NCI-H146 (cell line): ENCODE data around the gene TRIP13.
"Not testable (repeated sequence)": the region's sequence is repeated elsewhere in the genome, so short reads cannot be mapped to it uniquely, and the experiment has no call there.

Experiments used
- DNase-seq: peaks from one replicate; lab custom pipeline; 2025; lab: John Stamatoyannopoulos, UW

The TRIP13 gene

DNA sequence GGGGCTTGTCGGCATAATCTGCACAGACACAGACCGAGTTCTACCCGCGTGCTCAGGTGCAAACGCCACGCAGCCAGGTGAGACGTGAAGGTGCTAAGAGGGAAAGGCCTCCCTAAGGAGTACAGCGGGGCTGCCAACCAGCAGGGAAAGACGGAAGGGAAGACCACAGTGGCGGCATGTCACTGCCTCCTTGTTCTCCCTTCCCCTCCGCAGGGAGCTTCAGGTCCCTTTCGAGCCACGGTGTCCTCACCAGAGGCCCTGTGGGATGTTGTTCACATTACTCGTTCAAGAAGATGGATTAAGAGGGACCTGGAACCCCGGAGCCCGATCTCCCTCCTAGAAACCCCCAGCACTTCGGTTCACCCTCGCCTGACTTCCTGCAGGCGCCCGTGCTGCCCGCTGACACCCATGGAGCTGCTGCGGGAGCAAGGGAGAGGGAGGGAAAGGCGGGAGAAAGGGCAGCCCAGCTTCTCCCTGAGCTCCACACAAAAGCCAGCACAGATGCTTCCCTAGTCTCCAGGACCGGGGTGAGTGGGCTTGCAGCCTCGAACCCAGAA, 769 bp upstream of the TRIP13 start:
- peak; percentile 56 for DNase-seq

DNA sequence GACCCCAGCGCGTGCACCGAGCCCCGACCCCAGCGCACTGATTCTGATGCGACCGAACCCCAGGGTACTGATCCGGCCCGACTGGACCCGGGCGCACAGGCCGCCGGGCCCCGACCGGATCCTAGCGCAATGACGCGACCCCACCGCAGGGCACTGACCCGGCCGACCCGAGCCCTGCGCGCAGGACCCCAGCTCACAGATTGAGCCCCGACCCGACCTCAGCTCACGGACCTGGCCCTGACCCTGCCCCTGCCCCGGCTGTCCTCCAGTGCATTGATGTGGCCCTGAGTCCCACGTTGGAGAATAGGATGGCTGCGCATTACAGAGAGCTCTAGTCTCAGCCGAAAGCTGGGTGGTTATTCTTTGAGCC, 438 bp downstream of the TRIP13 start:
- no peak for DNase-seq

DNA sequence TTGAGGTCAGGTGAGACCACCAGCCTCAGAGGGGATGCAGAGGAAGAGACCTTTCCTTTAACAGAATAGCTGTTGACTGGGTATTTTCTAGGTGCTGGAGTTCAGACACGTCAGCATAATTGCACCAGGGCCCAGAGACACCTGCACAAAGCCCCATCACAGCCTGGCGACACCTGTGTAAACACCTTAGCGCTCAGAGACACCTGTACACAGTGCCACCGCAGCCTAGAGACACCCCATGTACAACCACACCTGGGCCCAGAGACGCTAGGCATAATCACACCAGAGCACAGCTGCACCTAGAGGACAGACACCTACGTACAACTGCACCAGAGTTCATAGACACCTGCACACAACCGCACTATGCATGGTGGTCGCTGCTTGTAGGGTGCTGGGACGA, 1.0 kb downstream of the TRIP13 start:
- peak; percentile 71 for DNase-seq

DNA sequence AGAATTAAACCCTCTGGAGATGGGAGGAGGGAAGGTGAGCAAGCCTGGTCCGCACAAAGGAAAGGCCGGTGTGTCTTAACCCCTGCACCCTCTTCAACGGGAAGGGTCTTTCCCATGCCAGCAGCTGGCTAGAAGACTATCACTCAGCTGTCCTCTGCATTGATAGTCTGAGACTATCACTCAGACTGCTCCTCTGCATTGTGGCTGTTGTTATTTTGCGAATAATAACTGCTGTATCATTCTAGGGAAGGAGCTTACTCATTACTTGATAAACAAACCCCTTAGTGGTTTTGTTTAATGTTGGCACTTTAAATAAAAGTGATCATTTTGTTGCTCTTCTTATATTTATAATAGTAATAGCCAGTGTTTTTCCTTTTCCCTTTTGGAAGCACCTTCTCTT, 8.1 kb downstream of the TRIP13 start:
- no peak for DNase-seq

DNA sequence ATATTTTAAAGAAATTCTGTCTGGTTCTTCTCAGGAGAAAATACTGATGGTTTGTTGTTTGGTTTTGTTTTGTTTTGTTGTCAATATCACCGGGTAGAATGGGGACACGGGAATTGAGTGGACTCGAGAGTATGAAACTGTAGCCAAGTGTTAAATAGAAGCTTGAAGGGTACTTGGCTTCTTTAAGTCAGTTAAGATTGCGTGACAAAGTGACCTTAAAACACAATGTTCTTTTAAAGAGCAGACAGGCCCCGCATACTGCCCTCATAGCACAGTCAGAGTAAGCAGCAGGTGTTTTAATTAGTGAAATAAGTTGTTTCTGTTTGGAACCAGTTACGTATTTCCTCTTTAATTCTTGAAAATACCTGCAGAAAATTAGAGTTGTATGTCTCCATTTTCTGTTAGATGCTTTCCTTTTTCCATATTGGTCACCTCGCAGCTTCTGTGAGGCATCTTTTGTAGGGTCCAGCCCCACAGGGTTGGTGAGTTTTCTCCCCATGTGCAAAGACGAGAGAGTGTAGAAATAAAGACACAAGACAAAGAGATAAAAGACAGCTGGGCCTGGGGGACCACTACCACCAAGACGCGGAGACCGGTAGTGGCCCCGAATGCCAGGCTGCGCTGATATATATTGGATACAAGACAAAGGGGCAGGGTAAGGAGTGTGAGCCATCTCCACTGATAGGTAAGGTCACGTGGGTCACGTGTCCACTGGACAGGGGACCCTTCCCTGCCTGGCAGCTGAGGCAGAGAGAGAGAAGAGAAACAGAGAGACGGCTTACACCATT, 9.6 kb downstream of the TRIP13 start:
- DNase-seq: no peak

DNA sequence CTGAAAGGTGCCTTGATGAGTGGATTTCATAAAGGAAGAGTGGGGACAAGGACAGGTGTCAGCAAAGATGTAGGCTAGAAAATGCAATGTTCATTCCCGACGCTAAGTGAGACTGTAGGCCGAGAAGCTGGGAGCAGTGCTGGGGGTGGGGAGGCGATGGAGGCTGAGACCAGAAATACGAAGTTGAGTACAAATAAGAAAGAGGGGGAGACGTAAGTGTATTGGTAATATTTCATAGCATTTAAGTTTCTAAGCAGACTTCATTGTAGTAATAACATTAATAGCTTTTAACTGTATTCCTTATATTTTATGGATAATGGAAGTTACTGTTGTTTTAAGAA, 11.0 kb downstream of the TRIP13 start:
- no peak for DNase-seq

DNA sequence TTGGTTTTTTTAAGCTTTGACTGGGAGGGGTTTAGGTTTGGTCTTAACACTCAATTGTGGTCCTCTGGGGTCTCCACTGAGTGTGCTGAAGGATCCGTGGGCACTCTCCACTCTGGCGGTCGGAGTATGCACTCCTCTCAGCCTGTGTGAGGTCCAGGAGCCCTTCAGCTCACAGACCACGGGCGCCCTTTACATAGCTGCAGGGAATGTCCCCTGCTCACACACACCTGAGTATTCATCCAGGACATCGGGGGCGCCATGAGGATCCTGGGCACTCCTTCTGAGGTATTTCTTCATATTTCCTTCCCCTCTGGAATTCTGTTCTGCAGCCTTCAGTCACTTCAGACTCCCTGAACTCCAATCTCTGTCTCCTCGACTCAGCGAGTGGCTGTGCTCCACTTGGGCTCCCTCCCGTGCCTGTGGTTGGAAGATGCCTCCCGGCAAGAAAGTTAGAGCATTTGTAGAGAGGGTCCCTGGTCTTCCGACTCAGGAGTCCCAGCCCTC, 12.5 kb downstream of the TRIP13 start:
- no peak for DNase-seq

DNA sequence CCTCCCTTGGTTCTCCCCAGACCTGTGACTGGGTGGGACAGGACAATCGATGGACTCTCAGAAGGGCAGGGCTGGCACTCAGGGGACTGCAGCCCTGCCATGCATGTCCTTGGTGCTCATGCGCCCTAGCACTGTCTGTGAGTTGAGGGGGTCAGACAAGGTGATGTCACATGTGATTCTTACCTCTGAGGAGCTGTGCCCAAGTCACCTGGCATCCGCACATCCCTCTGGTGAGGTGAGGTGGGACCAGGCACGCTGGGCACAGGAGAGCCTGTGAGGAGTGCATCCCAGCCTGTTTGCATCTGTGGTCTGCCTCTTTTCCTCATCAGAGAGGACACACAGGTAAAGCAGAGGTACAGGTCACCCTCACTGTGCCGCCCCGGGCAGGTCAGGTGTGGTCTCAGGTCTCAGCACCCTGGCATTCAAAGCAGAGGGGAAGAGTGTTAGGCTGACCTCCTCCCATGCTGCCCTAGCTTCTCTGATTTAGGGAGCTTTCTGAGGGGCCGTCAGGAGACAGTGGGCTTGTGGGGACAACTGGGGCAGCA, 14.8 kb downstream of the TRIP13 start:
- DNase-seq: no peak

DNA sequence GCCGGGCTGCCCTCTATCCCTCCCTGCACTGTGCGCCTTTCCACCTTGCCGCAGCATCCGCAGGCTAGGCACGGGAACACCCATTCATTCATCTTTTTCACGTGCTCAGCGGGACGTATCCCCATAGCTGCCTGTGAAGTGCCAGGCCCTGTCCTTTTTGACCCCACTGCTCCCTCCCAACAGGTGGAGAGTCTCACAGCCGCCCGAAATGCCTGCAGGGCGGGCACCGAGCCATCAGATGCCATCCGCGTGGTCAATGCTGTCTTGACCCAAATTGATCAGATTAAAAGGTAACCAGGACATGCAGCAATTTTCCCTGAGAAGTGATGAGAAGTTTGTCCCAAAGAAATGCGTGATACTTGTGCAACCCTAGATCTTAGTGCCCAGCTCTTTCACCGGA, 15.5 kb downstream of the TRIP13 start:
- DNase-seq: no peak

DNA sequence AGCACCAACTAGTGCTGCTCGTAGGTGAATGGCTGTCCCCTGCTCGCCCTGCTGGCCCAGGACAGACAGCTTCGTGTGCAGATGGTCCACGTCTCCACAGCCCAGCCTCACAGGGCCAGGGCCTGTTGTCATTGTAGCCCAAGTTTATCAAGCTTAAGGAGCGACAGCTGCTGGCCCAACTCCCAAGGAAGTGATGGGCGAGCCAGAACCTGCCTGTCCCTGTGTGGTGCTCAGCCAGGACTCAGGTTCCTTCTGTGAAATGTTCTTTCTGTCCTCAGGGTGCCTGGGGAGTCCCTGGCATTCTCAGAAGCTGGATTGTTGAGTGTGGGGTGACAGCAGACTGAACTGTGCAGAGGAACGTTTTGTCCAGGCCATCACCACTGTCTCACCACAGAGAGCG, 16.4 kb downstream of the TRIP13 start:
- DNase-seq: no peak

DNA sequence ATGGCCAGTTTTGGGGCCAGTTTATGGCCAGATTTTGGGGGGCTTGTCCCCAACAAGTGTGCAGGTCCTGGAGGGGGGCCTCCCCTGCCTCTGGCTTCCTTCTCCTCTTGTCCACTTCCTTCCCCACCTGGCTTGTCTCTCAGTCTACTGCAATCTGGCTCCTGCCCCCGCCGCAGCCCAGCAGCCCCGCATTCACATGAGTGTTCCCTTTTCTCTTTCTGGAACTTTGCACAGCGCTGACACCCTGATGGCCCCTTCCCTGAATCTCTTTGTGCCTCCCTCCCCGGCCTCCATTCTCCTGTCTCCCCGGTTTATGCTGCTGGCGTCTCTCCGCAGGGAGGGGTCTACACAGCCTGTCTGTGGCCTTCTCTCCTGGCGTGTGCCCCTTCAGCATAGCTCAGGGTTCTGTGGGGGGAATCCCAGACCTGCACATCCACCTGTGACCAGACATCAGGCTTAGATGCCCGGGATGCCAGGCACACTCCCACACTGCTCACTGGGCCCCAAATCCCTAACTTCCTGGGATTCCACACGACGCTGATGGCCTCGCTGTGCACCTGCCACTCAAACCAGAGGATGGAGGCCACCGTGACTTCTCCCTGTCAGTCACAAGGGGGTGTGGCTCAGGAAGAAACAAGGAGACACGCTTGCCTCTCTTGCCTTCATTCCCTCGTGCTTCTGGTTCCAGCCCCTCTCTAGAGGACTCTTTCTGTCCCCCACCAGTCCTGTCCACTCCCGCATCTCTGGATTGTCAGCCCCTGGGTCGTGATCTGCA, 17.5 kb downstream of the TRIP13 start:
- DNase-seq: no peak

DNA sequence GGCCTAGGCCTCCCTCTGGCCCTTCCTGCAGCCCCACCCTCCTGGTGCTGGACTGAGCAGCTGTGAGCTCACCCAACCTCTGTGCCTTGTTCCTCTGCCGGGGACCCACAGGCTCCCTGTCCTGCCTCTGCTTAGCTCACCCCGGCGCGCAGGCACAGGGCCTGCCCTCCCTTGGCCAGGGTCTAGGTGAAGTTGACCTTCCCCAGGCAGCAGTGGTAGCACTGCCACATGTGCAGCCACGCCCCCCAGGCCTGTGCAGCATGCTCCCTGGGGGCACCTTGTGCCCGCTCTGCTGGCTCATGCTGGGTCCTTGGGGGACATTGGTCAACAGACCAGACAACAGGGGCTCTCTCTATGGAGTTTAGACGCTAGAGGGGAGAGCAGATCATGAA, 18.1 kb downstream of the TRIP13 start:
- no peak for DNase-seq

DNA sequence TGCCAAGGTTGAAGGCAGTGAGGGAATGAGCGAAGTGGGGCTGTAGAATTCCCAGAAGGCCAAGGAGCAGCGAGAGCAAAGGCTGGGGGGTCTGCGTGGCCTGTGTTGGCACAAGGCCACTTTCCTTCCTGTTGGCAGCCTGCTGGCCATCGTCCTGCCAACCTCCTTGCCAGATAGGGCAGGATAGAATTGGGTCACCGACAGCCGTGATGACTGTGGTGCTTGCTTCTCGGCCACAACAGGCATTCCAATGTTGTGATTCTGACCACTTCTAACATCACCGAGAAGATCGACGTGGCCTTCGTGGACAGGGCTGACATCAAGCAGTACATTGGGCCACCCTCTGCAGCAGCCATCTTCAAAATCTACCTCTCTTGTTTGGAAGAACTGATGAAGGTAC, 18.9 kb downstream of the TRIP13 start:
- no peak for DNase-seq

DNA sequence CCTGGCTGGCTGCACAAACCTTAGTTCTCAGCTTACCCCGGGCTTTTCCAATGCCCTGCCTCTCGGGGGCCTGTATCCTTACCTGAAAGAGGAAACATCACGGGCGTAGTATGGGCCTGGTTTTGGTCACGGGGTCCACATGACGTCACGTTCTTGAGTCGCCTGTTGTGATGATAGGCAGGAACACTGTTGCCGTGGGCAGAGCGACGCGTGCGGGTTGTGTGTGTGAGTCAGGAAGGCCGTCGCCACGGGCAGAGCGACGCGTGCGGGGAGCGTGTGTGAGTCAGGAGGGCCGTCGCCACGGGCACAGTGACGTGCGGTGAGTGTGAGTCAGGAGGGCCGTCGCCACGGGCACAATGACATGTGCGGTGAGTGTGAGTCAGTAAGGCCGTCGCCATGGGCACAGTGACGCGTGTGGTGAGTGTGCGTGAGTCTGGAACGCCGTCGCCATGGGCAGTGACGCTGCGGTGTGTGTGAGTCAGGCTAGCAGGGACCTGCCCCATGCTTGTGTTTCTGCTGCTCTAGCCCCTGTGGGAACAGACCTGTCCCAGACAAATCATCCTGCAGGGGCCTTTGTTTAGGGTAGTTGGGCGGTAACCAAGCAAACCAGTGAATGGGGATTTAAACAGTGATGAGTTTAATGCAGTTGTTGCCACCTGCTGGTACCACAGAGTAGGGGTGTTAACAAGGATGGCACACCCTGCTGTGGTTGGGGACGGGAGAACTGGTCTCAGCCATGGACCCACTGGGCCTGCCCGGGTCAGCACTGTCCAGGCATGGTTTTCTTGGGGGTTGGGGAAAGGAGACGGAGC, 19.8 kb downstream of the TRIP13 start:
- DNase-seq: no peak

DNA sequence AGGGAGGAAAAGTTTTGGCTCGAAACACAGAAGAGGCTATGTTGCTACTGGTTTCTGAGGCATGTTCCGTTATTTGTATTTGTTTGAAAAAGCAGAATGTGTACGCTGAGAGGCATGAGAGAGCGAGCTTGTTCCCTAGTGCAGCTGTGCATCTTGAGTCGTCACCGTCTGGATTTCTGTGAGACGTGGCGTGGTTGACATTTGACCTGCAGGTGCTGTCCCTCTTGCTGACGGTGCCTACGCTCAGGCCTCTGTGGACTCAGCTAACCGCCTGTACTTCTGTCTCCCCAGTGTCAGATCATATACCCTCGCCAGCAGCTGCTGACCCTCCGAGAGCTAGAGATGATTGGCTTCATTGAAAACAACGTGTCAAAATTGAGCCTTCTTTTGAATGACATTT, 21.5 kb downstream of the TRIP13 start:
- DNase-seq: no peak

DNA sequence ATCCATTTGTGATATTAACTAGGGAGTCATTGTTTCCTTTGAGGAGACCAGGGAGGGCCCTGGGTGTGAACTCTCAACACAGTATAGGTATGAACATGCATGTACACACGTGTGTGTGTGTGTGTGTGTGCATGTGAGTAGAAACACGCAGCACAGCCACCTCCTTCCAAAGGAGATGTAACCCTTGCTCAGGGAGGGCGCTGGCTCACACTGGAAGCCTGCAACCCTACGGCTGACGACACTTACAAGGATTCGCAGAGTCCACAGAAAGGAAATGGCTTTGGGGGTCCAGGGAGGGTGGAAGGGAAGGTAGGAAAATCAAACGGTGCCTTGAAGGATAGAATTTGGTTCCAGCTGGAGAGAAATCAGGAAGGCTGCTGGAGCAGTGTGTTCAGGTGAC, 21.9 kb downstream of the TRIP13 start:
- DNase-seq: no peak

DNA sequence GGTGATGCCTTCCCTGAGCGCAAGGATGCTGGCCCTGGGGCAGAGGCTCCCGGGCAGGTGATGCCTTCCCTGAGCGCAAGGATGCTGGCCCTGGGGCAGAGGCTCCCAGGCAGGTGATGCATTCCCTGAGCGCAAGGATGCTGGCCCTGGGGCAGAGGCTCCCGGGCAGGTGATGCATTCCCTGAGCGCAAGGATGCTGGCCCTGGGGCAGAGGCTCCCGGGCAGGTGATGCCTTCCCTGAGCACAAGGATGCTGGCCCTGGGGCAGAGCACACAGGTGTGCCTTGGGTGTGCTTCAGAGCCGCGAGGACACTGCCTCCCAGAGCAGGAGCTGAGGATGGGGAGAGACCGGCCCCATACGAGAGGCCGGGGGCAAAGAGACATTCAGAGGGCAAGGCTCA, 22.7 kb downstream of the TRIP13 start:
- not testable (repeated sequence) for DNase-seq

DNA sequence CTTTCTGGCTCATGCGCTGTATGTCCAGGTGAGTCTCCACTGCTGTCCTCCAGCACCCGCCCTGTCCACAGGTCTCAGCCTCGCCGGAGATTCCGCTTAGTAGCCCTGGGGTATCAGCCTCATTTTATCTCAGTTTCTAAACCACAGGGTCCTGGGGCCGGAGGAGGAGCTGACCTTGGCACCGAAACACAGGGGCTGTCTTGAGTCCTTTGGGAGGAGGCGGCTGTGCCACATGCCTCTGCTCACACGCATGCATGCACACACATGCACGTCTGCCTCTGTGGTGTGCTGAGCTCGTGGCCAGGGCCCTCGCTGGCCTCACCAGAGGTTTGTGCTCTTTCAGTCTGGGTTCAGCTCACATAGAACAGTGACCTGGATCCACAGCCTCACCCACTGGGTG, 23.3 kb downstream of the TRIP13 start:
- no peak for DNase-seq

DNA sequence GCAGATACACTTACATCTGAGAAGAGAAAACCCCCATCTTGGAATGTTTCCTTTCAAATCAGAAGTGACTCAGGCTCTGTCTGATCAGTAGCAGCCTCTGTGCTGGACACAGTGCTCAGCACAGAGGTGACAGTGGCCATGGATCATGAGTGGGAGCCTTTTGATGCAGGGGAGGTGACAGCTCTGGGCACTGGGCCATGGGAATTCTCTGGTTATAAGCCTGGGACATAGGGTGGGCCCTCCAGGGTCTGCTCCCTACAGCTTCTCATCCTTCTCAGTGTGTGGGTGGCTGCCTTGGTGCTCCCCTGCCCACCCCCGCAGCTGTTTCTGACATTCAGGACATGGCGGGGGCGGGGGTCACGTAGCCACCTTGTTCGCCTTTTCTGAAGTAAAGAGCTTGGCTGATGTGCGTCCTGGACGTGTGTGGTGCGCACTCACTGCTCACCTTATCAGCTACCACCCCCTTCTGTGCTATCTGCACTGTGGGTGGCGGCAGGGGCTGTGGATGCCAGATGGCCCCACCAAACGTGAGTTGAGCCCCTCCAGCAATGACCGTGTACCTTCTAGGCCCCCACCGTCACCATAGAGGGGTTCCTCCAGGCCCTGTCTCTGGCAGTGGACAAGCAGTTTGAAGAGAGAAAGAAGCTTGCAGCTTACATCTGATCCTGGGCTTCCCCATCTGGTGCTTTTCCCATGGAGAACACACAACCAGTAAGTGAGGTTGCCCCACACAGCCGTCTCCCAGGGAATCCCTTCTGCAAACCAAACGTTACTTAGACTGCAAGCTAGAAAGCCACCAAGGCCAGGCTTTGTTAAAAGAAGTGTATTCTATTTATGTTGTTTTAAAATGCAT, 24.0 kb downstream of the TRIP13 start:
- no peak for DNase-seq

DNA sequence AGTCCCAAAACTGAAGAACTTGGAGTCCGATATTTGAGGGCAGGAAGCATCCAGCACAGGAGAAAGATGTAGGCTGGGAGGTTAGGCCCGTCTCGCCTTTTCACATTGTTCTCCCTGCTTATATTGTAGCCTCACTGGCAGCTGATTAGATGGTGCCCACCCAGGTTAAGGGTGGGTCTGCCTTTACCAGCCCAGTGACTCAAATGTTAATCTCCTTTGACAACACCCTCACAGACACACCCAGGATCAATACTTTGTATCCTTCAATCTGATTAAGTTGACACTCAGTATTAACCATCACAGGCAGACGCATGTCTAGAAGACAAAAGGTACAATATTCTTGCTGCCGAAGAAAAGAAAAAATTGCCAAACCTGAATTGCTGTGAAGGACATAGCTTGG, 26.0 kb downstream of the TRIP13 start:
- DNase-seq: not testable (repeated sequence)

DNA sequence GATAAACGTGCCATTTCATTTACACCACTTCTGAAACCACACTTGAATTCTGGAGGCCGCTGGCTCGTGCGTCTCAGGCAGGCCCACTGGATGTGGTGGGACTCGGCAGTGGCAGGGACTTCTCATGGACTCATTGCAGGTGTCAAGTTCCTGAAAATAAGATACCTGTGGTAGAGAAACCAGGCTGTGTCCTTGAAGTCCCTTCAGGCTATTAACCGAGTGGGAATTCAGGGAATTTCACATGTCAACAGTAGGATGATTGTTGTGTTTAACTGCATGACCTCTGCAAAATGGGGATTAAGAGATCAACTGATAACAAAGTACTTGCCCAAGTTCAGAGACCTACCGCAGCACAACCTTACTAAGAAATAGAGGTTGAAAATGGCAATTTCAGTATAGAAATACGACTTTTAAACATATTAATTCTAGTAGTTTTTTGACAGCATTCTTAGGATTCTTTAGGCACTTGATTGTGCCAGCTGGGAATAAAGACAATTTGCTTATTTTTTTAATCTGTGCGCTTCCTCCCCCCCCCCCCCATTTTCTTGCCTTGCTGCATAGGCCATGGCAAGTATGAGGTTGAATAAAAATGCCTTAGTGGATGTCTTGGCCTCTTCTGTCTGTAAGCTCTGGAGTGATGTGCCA, 26.8 kb downstream of the TRIP13 start:
- no peak for DNase-seq
